ENCODE data around the gene SDHC.

Gene SDHC

DNA sequence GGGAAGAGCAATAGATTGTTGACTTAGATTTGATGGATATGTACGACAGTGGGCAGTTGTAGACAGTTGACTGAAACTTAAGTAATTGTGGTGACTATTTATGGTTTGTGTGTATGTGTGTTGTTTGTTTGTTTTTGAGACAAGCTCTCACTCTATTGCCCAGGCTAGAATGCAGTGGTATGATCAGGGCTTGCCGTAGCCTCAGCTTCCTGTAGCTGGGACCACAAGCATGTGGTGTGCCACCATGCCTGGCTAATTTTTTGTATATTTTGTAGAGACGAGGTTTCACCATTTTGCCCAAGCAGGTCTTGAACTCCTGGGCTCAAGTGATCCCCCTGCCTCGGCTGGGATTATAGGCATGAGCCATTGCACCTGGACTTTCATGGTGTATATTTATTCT, 9.8 kb downstream of the SDHC start:
- Histone ChIP-seq H3K4me3 (ENCODE audit: severe bottlenecking) (no peak overlapping the region), H3K36me3 (ENCODE audit: low read depth) (peaks cover 69% of the 10 kb centered on the region), H3K27ac (ENCODE audit: poor library complexity, severe bottlenecking) (no peak overlapping the region), H3K9me3 (ENCODE audit: severe bottlenecking) (no peaks in the 10 kb centered on the region), H3K27me3 (ENCODE audit: insufficient read depth, poor library complexity, severe bottlenecking) (no peaks in the 10 kb centered on the region), H3K4me1 (ENCODE audit: insufficient read depth, poor library complexity, severe bottlenecking) (no peaks in the 10 kb centered on the region)
- DNase-seq (ENCODE audit: low spot score): no peak
- TF ChIP-seq CTCF (IDR thresholded peaks at IDR 0.05; ENCODE audit: poor library complexity, severe bottlenecking): no peak
- no peak for ATAC-seq (ENCODE audit: low read depth)

GRCh38 chr1:161330346-161330745, 16.2 kb downstream of the SDHC start:
- peak; percentile 49; the same call in 1 of the 3 replicates for ATAC-seq (ENCODE audit: low read depth)
- no peaks in the 10 kb centered on the region for H3K9me3 ChIP-seq (ENCODE audit: severe bottlenecking)
- no peak overlapping the region for H3K4me3 ChIP-seq (ENCODE audit: severe bottlenecking)
- peaks cover 90% of the 10 kb centered on the region for H3K36me3 ChIP-seq (ENCODE audit: low read depth)
- H3K4me1 ChIP-seq (ENCODE audit: insufficient read depth, poor library complexity, severe bottlenecking): no peaks in the 10 kb centered on the region
- DNase-seq (ENCODE audit: low spot score): no peak
- H3K27me3 ChIP-seq (ENCODE audit: insufficient read depth, poor library complexity, severe bottlenecking): no peaks in the 10 kb centered on the region
- TF ChIP-seq CTCF (IDR thresholded peaks at IDR 0.05; ENCODE audit: poor library complexity, severe bottlenecking): no peak
- H3K27ac ChIP-seq (ENCODE audit: poor library complexity, severe bottlenecking): no peak overlapping the region

GRCh38 chr1:161333166-161333565, 19.0 kb downstream of the SDHC start:
- Histone ChIP-seq H3K27me3 (ENCODE audit: insufficient read depth, poor library complexity, severe bottlenecking) (no peaks in the 10 kb centered on the region), H3K9me3 (ENCODE audit: severe bottlenecking) (no peaks in the 10 kb centered on the region), H3K4me1 (ENCODE audit: insufficient read depth, poor library complexity, severe bottlenecking) (no peaks in the 10 kb centered on the region), H3K27ac (ENCODE audit: poor library complexity, severe bottlenecking) (no peak overlapping the region), H3K36me3 (ENCODE audit: low read depth) (peaks cover 83% of the 10 kb centered on the region), H3K4me3 (ENCODE audit: severe bottlenecking) (no peak overlapping the region)
- no peak for ATAC-seq (ENCODE audit: low read depth)
- no peak for TF ChIP-seq CTCF (IDR thresholded peaks at IDR 0.05; ENCODE audit: poor library complexity, severe bottlenecking)
- no peak for DNase-seq (ENCODE audit: low spot score)

- no peak for DNase-seq (ENCODE audit: low spot score)
- no peaks in the 10 kb centered on the region for H3K9me3 ChIP-seq (ENCODE audit: severe bottlenecking)
Observed at GRCh38 chr1:161335796-161336195, 21.6 kb downstream of the SDHC start.

More at GRCh38 chr1:161335796-161336195, 21.6 kb downstream of the SDHC start:
- H3K27me3 ChIP-seq (ENCODE audit: insufficient read depth, poor library complexity, severe bottlenecking): no peaks in the 10 kb centered on the region
- no peak for TF ChIP-seq CTCF (IDR thresholded peaks at IDR 0.05; ENCODE audit: poor library complexity, severe bottlenecking)
- H3K36me3 ChIP-seq (ENCODE audit: low read depth): peaks cover 79% of the 10 kb centered on the region
- H3K27ac ChIP-seq (ENCODE audit: poor library complexity, severe bottlenecking): no peak overlapping the region
- ATAC-seq (ENCODE audit: low read depth): no peak
- H3K4me3 ChIP-seq (ENCODE audit: severe bottlenecking): no peak overlapping the region
- H3K4me1 ChIP-seq (ENCODE audit: insufficient read depth, poor library complexity, severe bottlenecking): no peaks in the 10 kb centered on the region

Measured in RWPE2 (cell line).